PC-9 (cell line): ENCODE results near the gene PCARE. TPM values are rescaled to one million over a fixed set of nuclear protein-coding genes. Genes with fewer than 3 reads are reported as not detected.

ENCODE experiments used
- BruUV-seq: library from RNA; stranded (reverse); fragments of 400-500 nt; replicated peaks from 2 replicates; lab custom pipeline; 2021; lab: Mats Ljungman, UMichigan
- CTCF ChIA-PET: fragments of 300-600 bp; sonication (Branson Sonifier 250); formaldehyde crosslinking; loops from one replicate; lab custom pipeline; 2022; ENCODE audit warnings: antibody characterized with exemption; lab: Charles Lee
- POLR2A ChIA-PET: fragments of 300-600 bp; sonication (Branson Sonifier 250); formaldehyde crosslinking; loops from one replicate; lab custom pipeline; 2022; ENCODE audit warnings: antibody characterized with exemption; ENCODE audit not compliant: unreplicated experiment; lab: Charles Lee
- DNase-seq, 2 experiments: peaks; one replicate each; pipeline versions ENCODE4 v3.0.0 to v3.0.0-alpha.2; 2015 to 2022; ENCODE audit warnings: mixed read lengths in 1 of 2
- H2AFZ ChIP-seq: fragments of 200-600 bp; sonication (generic); 2 replicates; pipeline ENCODE4 v1.8.1; 2017; ENCODE audit warnings: antibody characterized with exemption
- H3F3A ChIP-seq: fragments of 200-600 bp; sonication (generic); 2 replicates; pipeline ENCODE4 v1.8.1; 2017; ENCODE audit warnings: antibody characterized with exemption, mild to moderate bottlenecking, low read depth; ENCODE audit not compliant: insufficient read depth
- H3K27ac ChIP-seq: fragments of 200-600 bp; sonication (generic); 2 replicates; pipeline ENCODE4 v1.6.1; 2016; ENCODE audit warnings: mixed run types
- H3K27me3 ChIP-seq: fragments of 200-600 bp; sonication (generic); 2 replicates; pipeline ENCODE4 v1.6.1; 2016; ENCODE audit warnings: low read depth, mixed run types; ENCODE audit not compliant: insufficient read depth
- H3K36me3 ChIP-seq: fragments of 200-600 bp; sonication (generic); 2 replicates; pipeline ENCODE4 v1.6.1; 2016; ENCODE audit warnings: low read depth, mixed run types
- H3K4me1 ChIP-seq: fragments of 200-600 bp; sonication (generic); replicated peaks from 2 replicates; pipeline ENCODE4 v1.6.1; 2016; ENCODE audit warnings: mixed run types; ENCODE audit not compliant: insufficient read depth
- H3K4me2 ChIP-seq: fragments of 200-600 bp; sonication (generic); 2 replicates; pipeline ENCODE4 v1.6.1; 2017; ENCODE audit warnings: mixed run types
- H3K4me3 ChIP-seq: fragments of 200-600 bp; sonication (generic); 2 replicates; pipeline ENCODE4 v1.6.1; 2016; ENCODE audit warnings: mixed run types
- H3K79me2 ChIP-seq: fragments of 200-600 bp; sonication (generic); 2 replicates; pipeline ENCODE4 v1.6.1; 2017; ENCODE audit warnings: low read depth, mixed run types
- H3K9me2 ChIP-seq: fragments of 200-600 bp; sonication (generic); 2 replicates; pipeline ENCODE4 v1.8.1; 2017; ENCODE audit warnings: mild to moderate bottlenecking; ENCODE audit not compliant: insufficient read depth
- H3K9me3 ChIP-seq: fragments of 200-600 bp; sonication (generic); 2 replicates; pipeline ENCODE4 v1.8.1; 2016; ENCODE audit warnings: low read depth; ENCODE audit not compliant: insufficient read depth
- H4K20me1 ChIP-seq: fragments of 200-600 bp; sonication (generic); 2 replicates; pipeline ENCODE4 v1.8.1; 2017; ENCODE audit not compliant: insufficient read depth
- CTCF ChIP-seq: fragments of 200-600 bp; sonication (generic); conservative IDR thresholded peaks from 2 replicates; pipeline ENCODE4 v1.6.1; 2017; ENCODE audit warnings: mixed run types, antibody characterized with exemption, mild to moderate bottlenecking, moderate library complexity
- EZH2 ChIP-seq: fragments of 200-600 bp; sonication (generic); IDR thresholded peaks from 2 replicates; pipeline ENCODE4 v1.8.0; 2017; ENCODE audit warnings: antibody characterized with exemption, low read depth
- intact Hi-C: fragments of 100-400 bp; cut with micrococcal nuclease; formaldehyde crosslinking; loops from one replicate; pipeline ENCODE4 v1.10.0; 2022; ENCODE audit not compliant: unreplicated experiment
- total RNA-seq: library from RNA; stranded (reverse); gene quantifications from 2 replicates; pipeline ENCODE4 v1.2.3, GENCODE V29; 2021

PCARE gene
- total RNA-seq, 1 experiment from 2014 or later, result not detected

- Histone ChIP-seq H2AFZ (no peak overlapping the region), H3K4me3 (no peak overlapping the region), H3K9me2 (no peaks in the 10 kb centered on the region), H3K27ac (no peak overlapping the region), H3K4me1 (no peaks in the 10 kb centered on the region), H3K4me2 (no peak overlapping the region), H4K20me1 (no peaks in the 10 kb centered on the region), H3F3A (no peaks in the 10 kb centered on the region), H3K79me2 (no peaks in the 10 kb centered on the region), H3K9me3 (0 out of 2 replicates have a peak, but pooled peaks cover 4% of the 10 kb centered on the region), H3K36me3 (no peaks in the 10 kb centered on the region), H3K27me3 (no peaks in the 10 kb centered on the region)
- CTCF ChIA-PET, result no interaction called here
- TF ChIP-seq CTCF (no peak), EZH2 (no peak)
- intact Hi-C loops, result no loop called here
- no TSS peak for BruUV-seq
- no peak for DNase-seq
- POLR2A ChIA-PET, result no interaction called here
These were observed 11.3 kb downstream of the PCARE start for GRCh38 chr2:29063056-29063455.

- Histone ChIP-seq H3K9me3 (0 out of 2 replicates have a peak, but pooled peaks cover 4% of the 10 kb centered on the region), H3K36me3 (no peaks in the 10 kb centered on the region), H3K9me2 (no peaks in the 10 kb centered on the region), H3K4me1 (no peaks in the 10 kb centered on the region), H4K20me1 (no peaks in the 10 kb centered on the region), H3K4me3 (no peak overlapping the region), H3K27ac (no peak overlapping the region), H3F3A (no peaks in the 10 kb centered on the region), H2AFZ (no peak overlapping the region), H3K4me2 (no peak overlapping the region), H3K79me2 (no peaks in the 10 kb centered on the region), H3K27me3 (no peaks in the 10 kb centered on the region)
- TF ChIP-seq CTCF (no peak), EZH2 (no peak)
- intact Hi-C loops, result no loop called here
- DNase-seq, result no peak
- ChIA-PET CTCF (no interaction called here), POLR2A (no interaction called here)
- BruUV-seq, result no TSS peak
These were observed 12.0 kb downstream of the PCARE start for GRCh38 chr2:29062371-29062770.

GRCh38 chr2:29061616-29062015, 12.7 kb downstream of the PCARE start:
- intact Hi-C loops, result no loop called here
- POLR2A ChIA-PET, result no interaction called here
- H3K79me2 ChIP-seq, result no peaks in the 10 kb centered on the region
- H3K27me3 ChIP-seq, result no peaks in the 10 kb centered on the region
- H3K9me2 ChIP-seq, result no peaks in the 10 kb centered on the region
- H2AFZ ChIP-seq, result no peak overlapping the region
- H3K4me2 ChIP-seq, result no peak overlapping the region
- CTCF ChIA-PET, result no interaction called here
- H3K9me3 ChIP-seq, result 0 out of 2 replicates have a peak, but pooled peaks cover 4% of the 10 kb centered on the region
- H3K4me1 ChIP-seq, result no peaks in the 10 kb centered on the region
- no peaks in the 10 kb centered on the region for H3F3A ChIP-seq
- H3K27ac ChIP-seq, result no peak overlapping the region
- no peaks in the 10 kb centered on the region for H3K36me3 ChIP-seq
- BruUV-seq, result no TSS peak
- H4K20me1 ChIP-seq, result no peaks in the 10 kb centered on the region
- no peak for DNase-seq
- H3K4me3 ChIP-seq, result no peak overlapping the region
- TF ChIP-seq CTCF (no peak), EZH2 (no peak)
